Measurements from ENCODE around the gene TMEM240.
"Not testable (repeated sequence)": the region's sequence is repeated elsewhere in the genome, so short reads cannot be mapped to it uniquely, and the experiment has no call there.

The TMEM240 gene

GRCh38 chr1:1495461-1495975, 44.9 kb downstream of the TMEM240 start:
- H3K4me3 ChIP-seq (ENCODE audit: low read length), result not testable (repeated sequence)

DNA sequence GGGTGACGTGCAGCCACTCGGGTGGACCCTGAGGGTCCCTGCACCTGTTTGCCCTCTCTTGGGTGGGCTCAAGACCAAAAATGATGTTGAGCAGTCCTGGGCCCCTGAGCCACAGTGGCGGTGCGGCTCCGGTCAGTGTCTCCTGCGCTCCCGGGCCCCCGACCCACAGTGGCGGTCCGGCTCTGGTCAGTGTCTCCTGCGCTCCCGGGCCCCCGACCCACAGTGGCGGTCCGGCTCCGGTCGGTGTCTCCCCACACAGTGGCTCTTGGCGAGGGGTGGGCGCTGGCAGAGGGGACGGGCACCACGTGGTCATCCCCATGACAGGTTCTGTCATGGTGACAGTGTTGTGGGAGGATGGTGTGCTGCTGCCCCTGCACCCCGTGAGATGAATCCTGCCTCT, 46.1 kb downstream of the TMEM240 start:
- H3K4me1 ChIP-seq (ENCODE audit: insufficient read depth, low read length); H3K27me3 ChIP-seq (ENCODE audit: insufficient read depth, low read length); H2AFZ ChIP-seq (ENCODE audit: low read depth, low read length); H3K4me3 ChIP-seq (ENCODE audit: low read length): not testable (repeated sequence)
- Histone ChIP-seq H3K9me3 (ENCODE audit: low read length) (peaks cover 20% of the 10 kb centered on the region), H3K36me3 (ENCODE audit: insufficient read depth, low read length) (peaks cover 41% of the 10 kb centered on the region)

More at GRCh38 chr1:1495461-1495975, 44.9 kb downstream of the TMEM240 start:
- H3K27me3 ChIP-seq (ENCODE audit: insufficient read depth, low read length); H3K4me1 ChIP-seq (ENCODE audit: insufficient read depth, low read length); H2AFZ ChIP-seq (ENCODE audit: low read depth, low read length): not testable (repeated sequence)
- Histone ChIP-seq H3K9me3 (ENCODE audit: low read length) (peaks cover 16% of the 10 kb centered on the region), H3K36me3 (ENCODE audit: insufficient read depth, low read length) (peaks cover 36% of the 10 kb centered on the region)

- H3K27me3 ChIP-seq (ENCODE audit: insufficient read depth, low read length), result no peaks in the 10 kb centered on the region
- H3K36me3 ChIP-seq (ENCODE audit: insufficient read depth, low read length), result peaks cover 58% of the 10 kb centered on the region
- H3K4me3 ChIP-seq (ENCODE audit: low read length), result no peak overlapping the region
- H2AFZ ChIP-seq (ENCODE audit: low read depth, low read length), result no peak overlapping the region
- H3K9me3 ChIP-seq (ENCODE audit: low read length), result peaks cover 20% of the 10 kb centered on the region
- no peaks in the 10 kb centered on the region for H3K4me1 ChIP-seq (ENCODE audit: insufficient read depth, low read length)
These were observed 48.8 kb downstream of the TMEM240 start for GRCh38 chr1:1491601-1492000.

GRCh38 chr1:1490633-1491230, 49.7 kb downstream of the TMEM240 start:
- no peaks in the 10 kb centered on the region for H3K27me3 ChIP-seq (ENCODE audit: insufficient read depth, low read length)
- H2AFZ ChIP-seq (ENCODE audit: low read depth, low read length), result no peak overlapping the region
- H3K4me1 ChIP-seq (ENCODE audit: insufficient read depth, low read length), result no peaks in the 10 kb centered on the region
- H3K9me3 ChIP-seq (ENCODE audit: low read length), result peaks cover 20% of the 10 kb centered on the region
- H3K36me3 ChIP-seq (ENCODE audit: insufficient read depth, low read length), result peaks cover 56% of the 10 kb centered on the region
- no peak overlapping the region for H3K4me3 ChIP-seq (ENCODE audit: low read length)

GRCh38 chr1:1489861-1490260, 50.6 kb downstream of the TMEM240 start:
- no peak overlapping the region for H3K4me3 ChIP-seq (ENCODE audit: low read length)
- H3K9me3 ChIP-seq (ENCODE audit: low read length), result peaks cover 20% of the 10 kb centered on the region
- no peak overlapping the region for H2AFZ ChIP-seq (ENCODE audit: low read depth, low read length)
- H3K4me1 ChIP-seq (ENCODE audit: insufficient read depth, low read length), result no peaks in the 10 kb centered on the region
- H3K36me3 ChIP-seq (ENCODE audit: insufficient read depth, low read length), result peaks cover 50% of the 10 kb centered on the region
- no peaks in the 10 kb centered on the region for H3K27me3 ChIP-seq (ENCODE audit: insufficient read depth, low read length)

DNA sequence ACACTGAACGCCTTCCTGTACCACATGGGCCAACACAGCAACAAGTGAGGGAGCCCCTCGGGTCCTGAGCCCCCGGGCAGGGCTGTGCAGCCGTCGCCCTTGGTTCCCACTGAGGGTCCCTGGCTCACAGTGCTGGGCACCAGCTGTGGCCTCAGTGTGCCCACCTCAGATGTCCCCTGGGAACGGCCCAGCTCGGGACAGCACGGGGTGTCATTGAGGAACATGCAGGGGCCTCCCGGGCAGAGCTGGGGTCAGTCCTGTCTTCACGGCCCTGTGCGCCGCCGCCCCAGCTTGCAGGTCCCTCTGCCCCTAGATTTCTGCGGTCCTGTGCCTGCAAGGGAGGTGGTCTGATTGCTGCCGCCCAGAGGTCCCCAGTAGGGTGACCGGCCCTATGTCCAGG, 51.2 kb downstream of the TMEM240 start:
- peaks cover 54% of the 10 kb centered on the region for H3K36me3 ChIP-seq (ENCODE audit: insufficient read depth, low read length)
- peaks cover 20% of the 10 kb centered on the region for H3K9me3 ChIP-seq (ENCODE audit: low read length)
- no peaks in the 10 kb centered on the region for H3K27me3 ChIP-seq (ENCODE audit: insufficient read depth, low read length)
- no peaks in the 10 kb centered on the region for H3K4me1 ChIP-seq (ENCODE audit: insufficient read depth, low read length)
- no peak overlapping the region for H3K4me3 ChIP-seq (ENCODE audit: low read length)
- no peak overlapping the region for H2AFZ ChIP-seq (ENCODE audit: low read depth, low read length)

- Histone ChIP-seq H3K9me3 (ENCODE audit: low read length) (peaks cover 17% of the 10 kb centered on the region), H2AFZ (ENCODE audit: low read depth, low read length) (no peak overlapping the region), H3K36me3 (ENCODE audit: insufficient read depth, low read length) (peaks cover 60% of the 10 kb centered on the region), H3K27me3 (ENCODE audit: insufficient read depth, low read length) (no peaks in the 10 kb centered on the region), H3K4me1 (ENCODE audit: insufficient read depth, low read length) (no peaks in the 10 kb centered on the region), H3K4me3 (ENCODE audit: low read length) (no peak overlapping the region)
These were observed 52.7 kb downstream of the TMEM240 start for GRCh38 chr1:1487701-1488100.

DNA sequence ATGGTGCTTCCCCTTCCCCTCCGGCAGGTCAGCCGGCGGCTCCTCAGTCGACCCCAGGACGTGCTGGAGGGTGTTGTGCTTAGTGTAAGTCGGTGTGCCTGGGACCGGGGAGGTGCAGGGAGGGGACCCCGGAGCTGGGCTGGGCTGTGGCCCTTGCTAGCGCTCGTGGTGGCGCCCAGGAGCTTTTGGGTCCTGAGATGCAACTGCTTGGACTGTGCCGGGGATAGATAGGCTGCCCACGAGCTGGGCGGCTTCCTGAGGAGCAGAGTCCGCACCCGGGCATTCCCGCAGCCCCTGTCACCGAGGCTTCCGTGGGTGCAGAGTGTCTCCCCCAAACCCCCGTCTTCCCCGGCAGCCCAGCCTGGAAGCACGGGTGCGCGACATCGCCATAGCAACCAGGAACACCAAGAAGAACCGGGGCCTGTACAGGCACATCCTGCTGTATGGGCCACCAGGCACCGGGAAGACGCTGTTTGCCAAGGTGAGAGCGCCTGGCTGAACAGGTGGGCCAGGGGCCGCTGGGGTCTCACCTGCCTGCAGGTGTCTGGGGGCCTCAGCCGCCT, 54.6 kb downstream of the TMEM240 start:
- H3K4me3 ChIP-seq (ENCODE audit: low read length); H3K27me3 ChIP-seq (ENCODE audit: insufficient read depth, low read length); H3K4me1 ChIP-seq (ENCODE audit: insufficient read depth, low read length); H3K9me3 ChIP-seq (ENCODE audit: low read length); H2AFZ ChIP-seq (ENCODE audit: low read depth, low read length): not testable (repeated sequence)
- H3K36me3 ChIP-seq (ENCODE audit: insufficient read depth, low read length), result peaks cover 54% of the 10 kb centered on the region

GRCh38 chr1:1484976-1485750, 55.3 kb downstream of the TMEM240 start:
- not testable (repeated sequence) for H3K9me3 ChIP-seq (ENCODE audit: low read length); H2AFZ ChIP-seq (ENCODE audit: low read depth, low read length); H3K4me1 ChIP-seq (ENCODE audit: insufficient read depth, low read length); H3K4me3 ChIP-seq (ENCODE audit: low read length); H3K27me3 ChIP-seq (ENCODE audit: insufficient read depth, low read length)
- peaks cover 48% of the 10 kb centered on the region for H3K36me3 ChIP-seq (ENCODE audit: insufficient read depth, low read length)

All from neuron (in vitro differentiated cells).